PC-9 (cell line): Measurements from ENCODE around the gene KPNA6.

ENCODE experiments used
- EZH2 ChIP-seq: fragments of 200-600 bp; sonication (generic); IDR thresholded peaks from 2 replicates; pipeline ENCODE4 v1.8.0; 2017; ENCODE audit warnings: antibody characterized with exemption, low read depth
- TF ChIP-seq, protein P1 (sequence below): fragments of 200-600 bp; sonication (generic); conservative IDR thresholded peaks from 2 replicates; pipeline ENCODE4 v1.6.1; 2017; ENCODE audit warnings: mixed run types, antibody characterized with exemption, mild to moderate bottlenecking, moderate library complexity

DNA sequence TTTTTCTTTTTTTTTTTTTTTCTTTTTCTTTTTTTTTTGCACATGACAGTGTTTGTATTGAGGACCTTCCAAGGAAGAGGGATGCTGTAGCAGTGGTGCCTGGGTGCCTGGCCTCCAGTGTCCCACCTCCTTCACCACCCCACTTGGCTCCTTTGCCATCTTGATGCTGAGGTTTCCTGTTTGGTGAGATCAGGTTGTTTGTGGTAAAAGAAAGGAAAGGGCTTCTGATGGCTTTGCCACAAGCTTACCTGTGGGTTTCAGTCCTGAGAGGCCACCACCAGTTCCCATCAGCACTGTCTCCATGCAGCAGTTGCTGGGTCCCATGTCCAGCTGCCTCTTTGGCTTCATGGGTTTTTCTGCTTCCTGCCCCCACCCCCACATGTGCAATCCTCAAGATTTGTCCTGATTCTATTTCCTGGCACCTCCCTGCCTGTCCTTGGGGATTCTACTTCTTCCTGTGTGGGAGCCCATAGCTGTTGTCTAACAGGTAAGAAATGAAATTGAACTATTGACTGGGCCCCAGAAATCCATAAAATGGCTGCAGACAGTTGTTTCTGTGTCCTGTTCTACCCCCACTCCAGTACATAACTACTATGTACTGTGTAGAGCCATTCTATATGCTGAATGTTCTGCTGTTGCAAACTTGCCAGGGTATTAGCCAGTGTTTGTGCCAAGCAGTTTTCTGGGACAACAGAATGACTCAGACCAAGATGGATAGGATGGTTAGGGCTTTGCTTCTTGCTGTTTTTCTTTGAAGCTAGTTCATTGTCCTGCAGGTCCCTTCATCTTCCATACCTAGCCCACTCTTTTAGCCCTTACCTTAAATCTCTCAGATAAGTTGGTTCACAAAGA lies 88.3 kb downstream of the KPNA6 start:
- TF ChIP-seq, protein P1, sequence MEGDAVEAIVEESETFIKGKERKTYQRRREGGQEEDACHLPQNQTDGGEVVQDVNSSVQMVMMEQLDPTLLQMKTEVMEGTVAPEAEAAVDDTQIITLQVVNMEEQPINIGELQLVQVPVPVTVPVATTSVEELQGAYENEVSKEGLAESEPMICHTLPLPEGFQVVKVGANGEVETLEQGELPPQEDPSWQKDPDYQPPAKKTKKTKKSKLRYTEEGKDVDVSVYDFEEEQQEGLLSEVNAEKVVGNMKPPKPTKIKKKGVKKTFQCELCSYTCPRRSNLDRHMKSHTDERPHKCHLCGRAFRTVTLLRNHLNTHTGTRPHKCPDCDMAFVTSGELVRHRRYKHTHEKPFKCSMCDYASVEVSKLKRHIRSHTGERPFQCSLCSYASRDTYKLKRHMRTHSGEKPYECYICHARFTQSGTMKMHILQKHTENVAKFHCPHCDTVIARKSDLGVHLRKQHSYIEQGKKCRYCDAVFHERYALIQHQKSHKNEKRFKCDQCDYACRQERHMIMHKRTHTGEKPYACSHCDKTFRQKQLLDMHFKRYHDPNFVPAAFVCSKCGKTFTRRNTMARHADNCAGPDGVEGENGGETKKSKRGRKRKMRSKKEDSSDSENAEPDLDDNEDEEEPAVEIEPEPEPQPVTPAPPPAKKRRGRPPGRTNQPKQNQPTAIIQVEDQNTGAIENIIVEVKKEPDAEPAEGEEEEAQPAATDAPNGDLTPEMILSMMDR: no peak
- no peak for TF ChIP-seq EZH2
